ACC112 (cell line): ENCODE results near the gene RANGRF.
"Not testable (repeated sequence)": the region's sequence is repeated elsewhere in the genome, so short reads cannot be mapped to it uniquely, and the experiment has no call there.

Source experiments
- H2AFZ ChIP-seq: fragments of 200-600 bp; sonication (generic); one replicate; pipeline ENCODE4 v1.6.0; 2017; ENCODE audit warnings: antibody characterized with exemption, low read length; ENCODE audit not compliant: unreplicated experiment
- H3K27ac ChIP-seq: fragments of 200-600 bp; sonication (generic); 2 replicates; pipeline ENCODE4 v1.5.1; 2014; ENCODE audit warnings: low read depth, mild to moderate bottlenecking, antibody characterized with exemption, low read length, moderate library complexity
- H3K27me3 ChIP-seq: fragments of 200-600 bp; sonication (generic); 2 replicates; pipeline ENCODE4 v1.6.1; 2014; ENCODE audit warnings: mild to moderate bottlenecking, antibody characterized with exemption, low read length, moderate library complexity, mixed read lengths; ENCODE audit not compliant: insufficient read depth
- H3K36me3 ChIP-seq: fragments of 200-600 bp; sonication (generic); 2 replicates; pipeline ENCODE4 v1.6.1; 2016; ENCODE audit warnings: mild to moderate bottlenecking, antibody characterized with exemption, low read length, moderate library complexity, mixed read lengths; ENCODE audit not compliant: insufficient read depth
- H3K4me1 ChIP-seq: fragments of 200-600 bp; sonication (generic); one replicate; pipeline ENCODE4 v1.6.1; 2016; ENCODE audit warnings: low read length, mixed read lengths; ENCODE audit not compliant: insufficient read depth, unreplicated experiment, control insufficient read depth
- H3K4me3 ChIP-seq: fragments of 200-600 bp; sonication (generic); 2 replicates; pipeline ENCODE4 v1.5.1; 2014; ENCODE audit warnings: mild to moderate bottlenecking, low read depth, low read length
- H3K79me2 ChIP-seq: fragments of 200-600 bp; sonication (generic); one replicate; pipeline ENCODE4 v1.6.0; 2016; ENCODE audit warnings: low read length; ENCODE audit not compliant: control insufficient read depth, unreplicated experiment, insufficient read depth

Gene RANGRF

GRCh38 chr17:8288336-8289102, at the start of gene RANGRF:
Gene RANGRF (plus strand): TSS chr17:8288670. CDS start chr17:8288789, 119 bp downstream.
- Histone ChIP-seq H3K36me3 (no peaks in the 10 kb centered on the region), H3K79me2 (peaks cover 7% of the 10 kb centered on the region), H3K4me3 (peak within 1 kb of the TSS; percentile 98), H3K27me3 (no peaks in the 10 kb centered on the region), H2AFZ (peak within 1 kb of the TSS; percentile 99), H3K4me1 (peaks cover 12% of the 10 kb centered on the region), H3K27ac (peak within 1 kb of the TSS; percentile 74)

GRCh38 chr17:8243827-8244226, 44.6 kb upstream of the RANGRF start:
- no peaks in the 10 kb centered on the region for H3K4me1 ChIP-seq
- H3K36me3 ChIP-seq, result peaks cover 8% of the 10 kb centered on the region; the same call in 1 of the 2 replicates
- H3K27me3 ChIP-seq, result no peaks in the 10 kb centered on the region
- H3K79me2 ChIP-seq, result peaks cover 21% of the 10 kb centered on the region
- H2AFZ ChIP-seq, result no peak overlapping the region
- H3K27ac ChIP-seq, result no peak overlapping the region
- H3K4me3 ChIP-seq, result no peak overlapping the region

- Histone ChIP-seq H3K4me3 (no peak overlapping the region), H3K36me3 (peaks cover 8% of the 10 kb centered on the region; the same call in 1 of the 2 replicates), H3K4me1 (peaks cover under 1% of the 10 kb centered on the region), H2AFZ (no peak overlapping the region), H3K79me2 (peaks cover 26% of the 10 kb centered on the region), H3K27me3 (no peaks in the 10 kb centered on the region), H3K27ac (no peak overlapping the region)
Measured at GRCh38 chr17:8244768-8245167, 43.7 kb upstream of the RANGRF start.

- H3K27me3 ChIP-seq, result no peaks in the 10 kb centered on the region
- H3K27ac ChIP-seq, result peak within 1 kb of the TSS; percentile 85
- peaks cover 8% of the 10 kb centered on the region; the same call in 1 of the 2 replicates for H3K36me3 ChIP-seq
- peaks cover 46% of the 10 kb centered on the region for H3K79me2 ChIP-seq
- peak within 1 kb of the TSS; percentile 93 for H2AFZ ChIP-seq
- H3K4me3 ChIP-seq, result peak within 1 kb of the TSS; percentile 97
- H3K4me1 ChIP-seq, result peaks cover 7% of the 10 kb centered on the region
Measured at GRCh38 chr17:8248751-8249607, 39.5 kb upstream of the RANGRF start, which contains the start of gene PFAS. Gene PFAS (plus strand): TSS chr17:8249289. CDS start chr17:8253938, 4,649 bp downstream.

- H3K79me2 ChIP-seq, result peaks cover 42% of the 10 kb centered on the region
- peak overlapping the region; percentile 85 for H2AFZ ChIP-seq
- H3K4me1 ChIP-seq, result peaks cover 7% of the 10 kb centered on the region
- H3K36me3 ChIP-seq, result peaks cover 7% of the 10 kb centered on the region; the same call in 1 of the 2 replicates
- H3K27me3 ChIP-seq, result no peaks in the 10 kb centered on the region
- H3K27ac ChIP-seq, result peak overlapping the region; percentile 43; the same call in 1 of the 2 replicates
- H3K4me3 ChIP-seq, result peak overlapping the region; percentile 97
Measured at GRCh38 chr17:8249621-8250500, 38.6 kb upstream of the RANGRF start.

- H2AFZ ChIP-seq, H3K27me3 ChIP-seq, H3K36me3 ChIP-seq, H3K27ac ChIP-seq, H3K4me1 ChIP-seq, H3K4me3 ChIP-seq: not testable (repeated sequence)
- H3K79me2 ChIP-seq, result peaks cover 34% of the 10 kb centered on the region
Measured at GRCh38 chr17:8251411-8251810, 37.1 kb upstream of the RANGRF start.

GRCh38 chr17:8253801-8254200, 34.7 kb upstream of the RANGRF start:
- H3K79me2 ChIP-seq, result peaks cover 31% of the 10 kb centered on the region

GRCh38 chr17:8254881-8255280, 33.6 kb upstream of the RANGRF start:
- Histone ChIP-seq H3K4me1 (peaks cover 5% of the 10 kb centered on the region), H3K36me3 (peaks cover 14% of the 10 kb centered on the region; the same call in 1 of the 2 replicates), H3K4me3 (no peak overlapping the region), H3K27ac (no peak overlapping the region), H3K27me3 (no peaks in the 10 kb centered on the region), H3K79me2 (peaks cover 23% of the 10 kb centered on the region), H2AFZ (no peak overlapping the region)

More at GRCh38 chr17:8253801-8254200, 34.7 kb upstream of the RANGRF start:
- no peak overlapping the region for H2AFZ ChIP-seq
- H3K4me3 ChIP-seq, result no peak overlapping the region
- H3K36me3 ChIP-seq, result peaks cover 14% of the 10 kb centered on the region; the same call in 1 of the 2 replicates
- H3K4me1 ChIP-seq, result peaks cover 7% of the 10 kb centered on the region
- no peaks in the 10 kb centered on the region for H3K27me3 ChIP-seq
- no peak overlapping the region for H3K27ac ChIP-seq

- no peaks in the 10 kb centered on the region for H3K27me3 ChIP-seq
- peaks cover 14% of the 10 kb centered on the region; the same call in 1 of the 2 replicates for H3K36me3 ChIP-seq
- H3K79me2 ChIP-seq, result peaks cover 17% of the 10 kb centered on the region
- no peak overlapping the region for H3K4me3 ChIP-seq
- H3K4me1 ChIP-seq, result no peaks in the 10 kb centered on the region
- no peak overlapping the region for H2AFZ ChIP-seq
- no peak overlapping the region for H3K27ac ChIP-seq
Measured at GRCh38 chr17:8255499-8255898, 33.0 kb upstream of the RANGRF start.

GRCh38 chr17:8256291-8256690, 32.2 kb upstream of the RANGRF start:
- Histone ChIP-seq H2AFZ (no peak overlapping the region), H3K36me3 (peaks cover 14% of the 10 kb centered on the region; the same call in 1 of the 2 replicates), H3K27ac (no peak overlapping the region), H3K4me3 (no peak overlapping the region), H3K27me3 (no peaks in the 10 kb centered on the region), H3K4me1 (no peaks in the 10 kb centered on the region), H3K79me2 (peaks cover 10% of the 10 kb centered on the region)
